ENCODE results near the gene RTP3.

DNA sequence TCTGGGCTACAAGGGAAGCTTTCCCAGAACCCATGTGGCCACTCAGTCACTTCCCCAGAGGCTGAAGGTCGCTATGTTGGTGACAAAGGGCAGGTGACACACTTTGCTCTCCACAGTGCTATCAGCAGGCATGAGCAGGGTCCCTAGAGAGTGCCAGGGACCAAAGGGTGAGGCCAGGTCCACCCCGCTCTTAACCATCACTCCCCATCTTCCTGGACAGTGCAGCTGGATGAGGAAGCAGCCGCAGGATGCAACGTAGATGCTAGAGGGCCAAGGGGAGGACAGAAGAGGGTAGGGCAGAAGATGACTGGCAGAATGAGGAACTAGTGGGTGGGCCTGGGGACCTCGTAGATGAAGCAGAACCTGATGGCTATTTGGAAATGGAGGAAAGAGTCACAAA, 19.4 kb upstream of the RTP3 start:
- TF ChIP-seq CTCF (IDR thresholded peaks at IDR 0.05) (no peak), EP300 (IDR thresholded peaks at IDR 0.05) (no peak), POLR2A (IDR thresholded peaks at IDR 0.05) (no peak)

Measured in gastroesophageal sphincter (tissue), 3 donors.